Stimulated activated CD8-positive, alpha-beta memory T cell treated with anti-CD3 and anti-CD28 coated beads, Interleukin-4, amount 100 ng/mL, for 48 hours (primary cell): ENCODE data around the gene DPYSL3.

Experiments used
- DNase-seq: peaks from one replicate; pipeline ENCODE4 v3.0.0-alpha.2; 2020

Gene DPYSL3

GRCh38 chr5:147360816-147361215 is 149.1 kb downstream of the DPYSL3 start:
- no peak for DNase-seq

GRCh38 chr5:147359581-147359980 is 150.3 kb downstream of the DPYSL3 start:
- no peak for DNase-seq

- DNase-seq: no peak
Observed at GRCh38 chr5:147359101-147359500, 150.8 kb downstream of the DPYSL3 start.

- DNase-seq: no peak
Observed at GRCh38 chr5:147349241-147349640, 160.6 kb downstream of the DPYSL3 start.

- no peak for DNase-seq
Observed at GRCh38 chr5:147348451-147348850, 161.4 kb downstream of the DPYSL3 start.

GRCh38 chr5:147348046-147348445 is 161.8 kb downstream of the DPYSL3 start:
- no peak for DNase-seq

GRCh38 chr5:147346006-147346561 is 163.8 kb downstream of the DPYSL3 start:
- DNase-seq: no peak

GRCh38 chr5:147344861-147345260 is 165.0 kb downstream of the DPYSL3 start:
- DNase-seq: no peak

GRCh38 chr5:147341345-147341744 is 168.5 kb downstream of the DPYSL3 start:
- DNase-seq: no peak

- DNase-seq: no peak
Observed at GRCh38 chr5:147340941-147341340, 168.9 kb downstream of the DPYSL3 start.
